AG04450 (cell line): ENCODE data around the gene LRP1B. TPM values are rescaled to one million over a fixed set of nuclear protein-coding genes. Genes with fewer than 3 reads are reported as not detected.

Source experiments
- CTCF ChIA-PET: fragments of 300-600, 350-600 bp; formaldehyde crosslinking; extraction: SDS; loops from one replicate; lab custom pipeline; 2022; ENCODE audit warnings: antibody characterized with exemption, inconsistent platforms; lab: Charles Lee
- POLR2A ChIA-PET: fragments of 350-600 bp; formaldehyde crosslinking; extraction: SDS; loops from one replicate; lab custom pipeline; 2021; ENCODE audit warnings: antibody characterized with exemption, inconsistent platforms; lab: Yijun Ruan, JAX
- DNase-seq: peaks from one replicate; pipeline ENCODE4 v3.0.0-alpha.2; 2011; ENCODE audit warnings: low read depth, low spot score
- H3K27ac ChIP-seq: one replicate; pipeline ENCODE4 v1.5.1; 2012; ENCODE audit warnings: low read depth, low read length, control low read depth
- H3K27me3 ChIP-seq: one replicate; pipeline ENCODE4 v1.6.0; 2012; ENCODE audit warnings: low read length; ENCODE audit not compliant: control insufficient read depth, insufficient read depth
- H3K4me3 ChIP-seq: 2 replicates; pipeline ENCODE4 v1.5.1; 2011; ENCODE audit warnings: mild to moderate bottlenecking, low read depth, low read length, control low read depth
- H3K9me3 ChIP-seq: 2 replicates; pipeline ENCODE4 v1.5.1; 2012; ENCODE audit warnings: low read length; ENCODE audit not compliant: control insufficient read depth, insufficient read depth
- polyA plus RNA-seq: library from polyadenylated mRNA; depleted of rRNA; stranded (reverse); fragments of >200 nt; gene quantifications from 2 replicates; pipeline ENCODE4 v1.2.3, GENCODE V29; 2011
- TF ChIP-seq, protein P1 (sequence below): IDR thresholded peaks from 2 replicates; pipeline ENCODE4 v1.5.1; 2011; ENCODE audit warnings: low read depth, low read length, control low read depth, inconsistent platforms

LRP1B gene
- polyA plus RNA-seq, 1 experiment, result 0.15 TPM

- H3K4me3 ChIP-seq, result no peak overlapping the region
- H3K9me3 ChIP-seq, result no peaks in the 10 kb centered on the region
- H3K27ac ChIP-seq, result no peak overlapping the region
- ChIA-PET CTCF (no interaction called here), POLR2A (no interaction called here)
- TF ChIP-seq, protein P1, sequence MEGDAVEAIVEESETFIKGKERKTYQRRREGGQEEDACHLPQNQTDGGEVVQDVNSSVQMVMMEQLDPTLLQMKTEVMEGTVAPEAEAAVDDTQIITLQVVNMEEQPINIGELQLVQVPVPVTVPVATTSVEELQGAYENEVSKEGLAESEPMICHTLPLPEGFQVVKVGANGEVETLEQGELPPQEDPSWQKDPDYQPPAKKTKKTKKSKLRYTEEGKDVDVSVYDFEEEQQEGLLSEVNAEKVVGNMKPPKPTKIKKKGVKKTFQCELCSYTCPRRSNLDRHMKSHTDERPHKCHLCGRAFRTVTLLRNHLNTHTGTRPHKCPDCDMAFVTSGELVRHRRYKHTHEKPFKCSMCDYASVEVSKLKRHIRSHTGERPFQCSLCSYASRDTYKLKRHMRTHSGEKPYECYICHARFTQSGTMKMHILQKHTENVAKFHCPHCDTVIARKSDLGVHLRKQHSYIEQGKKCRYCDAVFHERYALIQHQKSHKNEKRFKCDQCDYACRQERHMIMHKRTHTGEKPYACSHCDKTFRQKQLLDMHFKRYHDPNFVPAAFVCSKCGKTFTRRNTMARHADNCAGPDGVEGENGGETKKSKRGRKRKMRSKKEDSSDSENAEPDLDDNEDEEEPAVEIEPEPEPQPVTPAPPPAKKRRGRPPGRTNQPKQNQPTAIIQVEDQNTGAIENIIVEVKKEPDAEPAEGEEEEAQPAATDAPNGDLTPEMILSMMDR, result no peak
- no peaks in the 10 kb centered on the region for H3K27me3 ChIP-seq
- DNase-seq, result no peak
Observed at GRCh38 chr2:141201016-141201565, 929.7 kb downstream of the LRP1B start.

GRCh38 chr2:141200191-141200590 is 930.6 kb downstream of the LRP1B start:
- TF ChIP-seq, protein P1, result no peak
- POLR2A ChIA-PET, result no interaction called here

GRCh38 chr2:141199711-141200110 is 931.1 kb downstream of the LRP1B start:
- H3K4me3 ChIP-seq, result no peak overlapping the region
- DNase-seq, result no peak
- no peak overlapping the region for H3K27ac ChIP-seq
- no peaks in the 10 kb centered on the region for H3K9me3 ChIP-seq
- TF ChIP-seq, protein P1, result no peak
- ChIA-PET POLR2A (no interaction called here), CTCF (no interaction called here)
- H3K27me3 ChIP-seq, result no peaks in the 10 kb centered on the region

More at GRCh38 chr2:141200191-141200590, 930.6 kb downstream of the LRP1B start:
- no peak for DNase-seq
- Histone ChIP-seq H3K27ac (no peak overlapping the region), H3K9me3 (no peaks in the 10 kb centered on the region), H3K4me3 (no peak overlapping the region), H3K27me3 (no peaks in the 10 kb centered on the region)
- CTCF ChIA-PET, result no interaction called here

DNA sequence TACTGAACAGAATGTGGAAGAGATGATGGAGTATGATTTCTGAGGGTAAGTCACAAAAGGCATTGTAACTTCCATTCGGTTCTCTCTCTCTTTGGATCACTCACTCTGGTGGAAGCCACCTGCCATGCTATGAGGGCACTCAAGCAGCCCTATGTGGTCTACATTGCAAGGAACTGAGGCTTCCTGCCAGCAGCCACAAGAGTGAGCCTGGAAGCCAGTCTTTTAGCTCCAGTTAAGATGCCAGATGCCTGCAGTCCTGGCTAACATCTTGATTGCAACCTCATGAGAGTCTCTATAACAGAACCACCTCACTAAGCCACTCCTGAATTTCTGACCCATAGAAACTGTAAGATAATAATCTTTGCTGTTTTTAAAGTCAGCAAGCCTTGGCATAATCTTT is 935.7 kb downstream of the LRP1B start:
- H3K27ac ChIP-seq, result no peak overlapping the region

DNA sequence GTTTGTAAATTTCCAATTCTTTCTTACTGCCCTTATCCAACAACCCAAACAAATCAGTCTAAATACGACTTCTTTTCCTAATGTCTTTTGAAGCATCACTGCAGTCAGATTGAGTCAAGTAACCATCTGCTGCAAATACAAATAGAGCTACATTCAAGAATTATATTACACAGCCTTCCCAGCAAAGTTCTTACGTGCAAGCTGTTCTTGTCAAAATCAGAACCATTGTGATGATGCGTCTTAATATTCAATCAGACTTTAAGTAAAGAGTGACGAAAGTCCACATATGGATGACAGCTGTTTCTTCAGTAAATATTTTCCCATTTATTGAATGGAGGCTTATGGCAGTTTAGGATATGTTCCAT is 943.8 kb downstream of the LRP1B start:
- no peaks in the 10 kb centered on the region for H3K27me3 ChIP-seq
- H3K4me3 ChIP-seq, result no peak overlapping the region
- ChIA-PET CTCF (no interaction called here), POLR2A (interaction anchor here (0.5 kb wide), 1 partner anchor 88 kb away, joined by 3 read pairs; no protein-coding TSS in a partner anchor)
- H3K9me3 ChIP-seq, result no peaks in the 10 kb centered on the region
- no peak overlapping the region for H3K27ac ChIP-seq
- DNase-seq, result peak; percentile 2
- TF ChIP-seq, protein P1, result no peak

More for the DNA sequence above, 935.7 kb downstream of the LRP1B start:
- ChIA-PET POLR2A (no interaction called here), CTCF (no interaction called here)
- DNase-seq, result no peak
- Histone ChIP-seq H3K4me3 (no peak overlapping the region), H3K27me3 (no peaks in the 10 kb centered on the region), H3K9me3 (no peaks in the 10 kb centered on the region)
- TF ChIP-seq, protein P1, result no peak
